IMR-90 (cell line): ENCODE results near the gene YBX1. TPM values are rescaled to one million over a fixed set of nuclear protein-coding genes. Genes with fewer than 3 reads are reported as not detected.

Experiments
- ATAC-seq: fragments of 200-7000 bp; cut with Tn5 transposase; 2 replicates; pipeline ENCODE4 v1.9.1; 2020; ENCODE audit warnings: low read depth, mild to moderate bottlenecking, moderate library complexity
- BruUV-seq: library from RNA; stranded (reverse); fragments of 400-500 nt; replicated peaks from 2 replicates; lab custom pipeline; 2021; lab: Mats Ljungman, UMichigan
- CTCF ChIA-PET: fragments of 300-600 bp; formaldehyde crosslinking; extraction: SDS; loops from one replicate; lab custom pipeline; 2021; ENCODE audit warnings: antibody characterized with exemption; lab: Yijun Ruan, JAX
- POLR2A ChIA-PET: fragments of 300-600 bp; sonication (Branson Sonifier 250); formaldehyde crosslinking; loops from one replicate; lab custom pipeline; 2022; ENCODE audit warnings: antibody characterized with exemption; ENCODE audit not compliant: unreplicated experiment; lab: Charles Lee
- DNase-seq: peaks from one replicate; pipeline ENCODE4 v3.0.0; 2013
- H2AFZ ChIP-seq: replicated peaks from 2 replicates; pipeline ENCODE3; 2013; ENCODE audit warnings: low read length, mild to moderate bottlenecking; ENCODE audit not compliant: poor library complexity
- H2AK5ac ChIP-seq: 2 replicates; pipeline ENCODE4 v1.6.1; 2013; ENCODE audit warnings: low read depth, low read length, inconsistent platforms
- H2AK9ac ChIP-seq: replicated peaks from 2 replicates; pipeline ENCODE3; 2013; ENCODE audit warnings: mild to moderate bottlenecking, low read depth, low read length, moderate library complexity; ENCODE audit not compliant: poor library complexity
- H2BK120ac ChIP-seq: 2 replicates; pipeline ENCODE4 v1.6.1; 2013; ENCODE audit warnings: low read depth, low read length, inconsistent platforms
- H2BK15ac ChIP-seq: 3 replicates; pipeline ENCODE4 v1.6.1; 2013; ENCODE audit warnings: low read depth, low read length, inconsistent platforms
- H2BK20ac ChIP-seq: 2 replicates; pipeline ENCODE4 v1.6.1; 2013; ENCODE audit warnings: low read depth, mild to moderate bottlenecking, inconsistent platforms, low read length, moderate library complexity
- H2BK5ac ChIP-seq: 2 replicates; pipeline ENCODE4 v1.6.1; 2013; ENCODE audit warnings: mild to moderate bottlenecking, low read depth, low read length, inconsistent platforms; ENCODE audit not compliant: poor library complexity, severe bottlenecking
- H3K14ac ChIP-seq: replicated peaks from 2 replicates; pipeline ENCODE4 v1.6.1; 2013; ENCODE audit warnings: low read depth, low read length, inconsistent platforms
- H3K18ac ChIP-seq: 2 replicates; pipeline ENCODE4 v1.6.1; 2013; ENCODE audit warnings: low read depth, low read length, control low read depth
- H3K23ac ChIP-seq: 2 replicates; pipeline ENCODE4 v1.6.1; 2013; ENCODE audit warnings: low read depth, low read length, inconsistent platforms
- H3K27ac ChIP-seq: 2 replicates; pipeline ENCODE4 v1.5.1; 2013; ENCODE audit warnings: mild to moderate bottlenecking, control low read depth, low read length; ENCODE audit not compliant: insufficient read depth
- H3K27me3 ChIP-seq: 2 replicates; pipeline ENCODE4 v1.6.1; 2013; ENCODE audit warnings: low read length; ENCODE audit not compliant: control insufficient read depth, insufficient read depth
- H3K36me3 ChIP-seq: 2 replicates; pipeline ENCODE4 v1.6.1; 2013; ENCODE audit warnings: low read length, mixed read lengths; ENCODE audit not compliant: control insufficient read depth, insufficient read depth
- H3K4ac ChIP-seq: 2 replicates; pipeline ENCODE4 v1.6.1; 2013; ENCODE audit warnings: low read depth, low read length, inconsistent platforms
- H3K4me1 ChIP-seq: 2 replicates; pipeline ENCODE4 v1.6.1; 2013; ENCODE audit warnings: low read length, mixed read lengths; ENCODE audit not compliant: control insufficient read depth, insufficient read depth
- H3K4me2 ChIP-seq: 2 replicates; pipeline ENCODE4 v1.6.1; 2013; ENCODE audit warnings: low read depth, mild to moderate bottlenecking, control low read depth, low read length, moderate library complexity
- H3K4me3 ChIP-seq: 2 replicates; pipeline ENCODE4 v1.5.1; 2013; ENCODE audit warnings: low read depth, mild to moderate bottlenecking, control low read depth, low read length, moderate library complexity; ENCODE audit not compliant: insufficient read depth
- H3K56ac ChIP-seq: 2 replicates; pipeline ENCODE4 v1.6.1; 2013; ENCODE audit warnings: low read length, inconsistent platforms; ENCODE audit not compliant: insufficient read depth; ENCODE audit errors: extremely low read depth
- H3K79me1 ChIP-seq, 2 experiments: 2 replicates each; pipeline ENCODE4 v1.6.1; 2013; ENCODE audit warnings: low read length in 2 of 2, inconsistent platforms in 1 of 2, low read depth in 1 of 2
- H3K9ac ChIP-seq: 2 replicates; pipeline ENCODE4 v1.6.1; 2013; ENCODE audit warnings: low read depth, low read length, control low read depth
- H3K9me1 ChIP-seq: 2 replicates; pipeline ENCODE4 v1.6.1; 2013; ENCODE audit warnings: low read length, inconsistent platforms; ENCODE audit not compliant: insufficient read depth
- H3K9me3 ChIP-seq: 2 replicates; pipeline ENCODE4 v1.6.1; 2013; ENCODE audit warnings: low read length; ENCODE audit not compliant: control insufficient read depth, insufficient read depth
- H4K20me1 ChIP-seq: 2 replicates; pipeline ENCODE4 v1.6.1; 2013; ENCODE audit warnings: low read length, inconsistent platforms; ENCODE audit not compliant: insufficient read depth
- H4K5ac ChIP-seq: 2 replicates; pipeline ENCODE4 v1.6.1; 2013; ENCODE audit warnings: mild to moderate bottlenecking, low read depth, low read length, control low read depth
- H4K8ac ChIP-seq, 2 experiments: 2 replicates each; pipeline ENCODE4 v1.6.1; 2013; ENCODE audit warnings: low read depth in 2 of 2, low read length in 2 of 2, control low read depth in 1 of 2, inconsistent platforms in 1 of 2
- H4K91ac ChIP-seq: 2 replicates; pipeline ENCODE4 v1.6.1; 2013; ENCODE audit warnings: low read depth, low read length, inconsistent platforms; ENCODE audit not compliant: insufficient read depth
- BHLHE40 ChIP-seq: fragments of 150-350 bp; IDR thresholded peaks from 2 replicates; pipeline ENCODE4 v1.6.1; 2016; ENCODE audit warnings: mild to moderate bottlenecking, low read depth, low read length
- CEBPB ChIP-seq: IDR thresholded peaks from 2 replicates; pipeline ENCODE4 v1.6.1; 2012; ENCODE audit warnings: low read depth, low read length, improper control_type of control experiment
- RCOR1 ChIP-seq: IDR thresholded peaks from 2 replicates; pipeline ENCODE4 v1.6.1; 2012; ENCODE audit warnings: mild to moderate bottlenecking, low read length, improper control_type of control experiment; ENCODE audit not compliant: insufficient replicate concordance
- RFX5 ChIP-seq: IDR thresholded peaks from 2 replicates; pipeline ENCODE4 v1.8.0; 2012; ENCODE audit warnings: low read depth, mild to moderate bottlenecking, low read length, moderate library complexity
- SMC3 ChIP-seq: fragments of 150-350 bp; IDR thresholded peaks from 2 replicates; pipeline ENCODE4 v1.6.1; 2016; ENCODE audit warnings: low read depth, mild to moderate bottlenecking, antibody characterized with exemption, low read length, moderate library complexity
- USF2 ChIP-seq: fragments of 150-350 bp; IDR thresholded peaks from 2 replicates; pipeline ENCODE4 v1.6.1; 2017; ENCODE audit warnings: mild to moderate bottlenecking, antibody characterized with exemption, low read length, low read depth
- WGBS, 2 experiments: methylation state at CpG; one replicate each; pipeline versions ENCODE4 v1.1.5 to v1.1.7; 2013; ENCODE audit warnings: missing lambda C conversion rate in 2 of 2; ENCODE audit not compliant: insufficient read length in 1 of 2; ENCODE audit errors: extremely low coverage in 2 of 2; 5-methylcytosine and 5-hydroxymethylcytosine counted together
- dilution Hi-C: fragments of 300-500 bp; cut with HindIII; formaldehyde crosslinking; loops from one replicate; pipeline ENCODE4 v1.14.3; 2018; ENCODE audit warnings: low sequenced_read_pairs; ENCODE audit not compliant: unreplicated experiment
- in situ Hi-C: fragments of 300-500 bp; cut with MboI; formaldehyde crosslinking; loops from 3 replicates; pipeline ENCODE4 v1.14.3; 2019; ENCODE audit warnings: low sequenced_read_pairs, inconsistent platforms, mixed read lengths
- intact Hi-C: fragments of 100-400 bp; cut with micrococcal nuclease; formaldehyde crosslinking; loops from 2 replicates; pipeline ENCODE4 v1.10.0; 2022
- polyA plus RNA-seq, 3 experiments: library from polyadenylated mRNA; depleted of rRNA; stranded (reverse); fragments of >200 nt; gene quantifications; 2 replicates each; pipeline ENCODE4 v1.2.3, GENCODE V29; 2012; ENCODE audit warnings: low replicate concordance in 1 of 3
- total RNA-seq: library from RNA; depleted of rRNA; stranded (reverse); fragments of >200 nt; gene quantifications from 2 replicates; pipeline ENCODE4 v1.2.3, GENCODE V29; 2012

Gene YBX1
- total and polyA plus RNA-seq, 2 of the 4 experiments (the other 2 are of a cell fraction) = 605 to 843 TPM

- TF ChIP-seq BHLHE40 (no peak), RFX5 (no peak), USF2 (no peak), CEBPB (no peak), SMC3 (no peak), RCOR1 (no peak)
- Histone ChIP-seq H3K23ac (no peak within 1 kb of the TSS), H3K4me2 (no peak within 1 kb of the TSS), H2BK15ac (no peak within 1 kb of the TSS), H3K36me3 (no peaks in the 10 kb centered on the region), H3K18ac (no peak within 1 kb of the TSS), H3K56ac (no peak within 1 kb of the TSS), H3K27me3 (no peaks in the 10 kb centered on the region; the same call in 1 of the 2 replicates), H3K79me1 (no peaks in the 10 kb centered on the region), H4K8ac (no peak within 1 kb of the TSS), H2AK9ac (no peak within 1 kb of the TSS), H2BK20ac (no peak within 1 kb of the TSS), H3K27ac (no peak within 1 kb of the TSS), H4K5ac (no peak within 1 kb of the TSS), H3K14ac (no peak within 1 kb of the TSS), H3K9me1 (no peaks in the 10 kb centered on the region), H4K91ac (no peak within 1 kb of the TSS), H2AFZ (peak within 1 kb of the TSS; percentile 16), H2AK5ac (no peak within 1 kb of the TSS), H4K20me1 (no peaks in the 10 kb centered on the region; the same call in 1 of the 2 replicates), H3K9ac (no peak within 1 kb of the TSS), H3K4me1 (no peaks in the 10 kb centered on the region), H3K9me3 (no peaks in the 10 kb centered on the region), H3K4ac (no peak within 1 kb of the TSS), H3K4me3 (no peak within 1 kb of the TSS), H2BK120ac (no peak within 1 kb of the TSS), H2BK5ac (no peak within 1 kb of the TSS)
- 74% methylated on average over 6 of the region's 27 CpGs; no CpG with 5 or more reads in 1 of the 2 experiments for WGBS, 2 experiments
- BruUV-seq = no TSS peak
- in situ Hi-C loops (no loop called here), dilution Hi-C loops (no loop called here), intact Hi-C loops (no loop called here)
- ChIA-PET POLR2A (no interaction called here), CTCF (no interaction called here)
- DNase-seq (no peak), ATAC-seq (no peak)
Measured at GRCh38 chr1:42739753-42740700, 57.8 kb downstream of the YBX1 start, which contains the start of gene CLDN19. TSS of gene CLDN19 (minus strand) at chr1:42740236. CDS start at chr1:42740063, 173 bp downstream.
